Body of pancreas (tissue), 4 donors: ENCODE measurements around the gene SLC32A1. TPM values are rescaled to one million over a fixed set of nuclear protein-coding genes. Genes with fewer than 3 reads are reported as not detected.

Experiments
- ATAC-seq: fragments of 150-250 bp; one replicate; pipeline ENCODE4 v1.9.1; 2016
- DNase-seq, 4 donors: peaks; one replicate each; pipeline ENCODE4 v3.0.0-alpha.2; 2019
- H3K27ac ChIP-seq, 4 donors: fragments of 200-600 bp; sonication (generic); 1 replicate in 3 of 4; 2 replicates in 1 of 4; pipeline versions ENCODE4 v1.5.1 to v1.6.1; 2016 to 2019; ENCODE audit warnings: mild to moderate bottlenecking in 1 of 4, mixed read lengths in 1 of 4, moderate library complexity in 1 of 4
- H3K27me3 ChIP-seq, 2 donors: fragments of 200-600 bp; sonication (generic); one replicate each; pipeline ENCODE4 v1.6.0; 2016; ENCODE audit warnings: mild to moderate bottlenecking in 1 of 2
- H3K36me3 ChIP-seq, 2 donors: fragments of 200-600 bp; sonication (generic); replicated peaks in 1 of 2; 2 replicates each; pipeline ENCODE4 v1.5.1; 2016; ENCODE audit warnings: low read depth in 2 of 2; ENCODE audit not compliant: insufficient read depth in 1 of 2
- H3K4me1 ChIP-seq: fragments of 200-600 bp; sonication (generic); one replicate; pipeline ENCODE4 v1.6.0; 2016
- H3K4me3 ChIP-seq, 2 donors: fragments of 200-600 bp; sonication (generic); 1 replicate in 1 of 2; 2 replicates in 1 of 2; pipeline ENCODE4 v1.5.1; 2016 to 2019
- H3K9me3 ChIP-seq, 3 donors: fragments of 200-600 bp; sonication (generic); 1 replicate in 2 of 3; 2 replicates in 1 of 3; pipeline ENCODE4 v1.5.1; 2016
- POLR2A ChIP-seq, 3 donors: fragments of 450-650 bp; IDR thresholded peaks; one replicate each; pipeline ENCODE4 v1.6.1; 2016; ENCODE audit warnings: antibody characterized with exemption in 3 of 3, mild to moderate bottlenecking in 2 of 3
- WGBS, 2 donors: methylation state at CpG; one replicate each; pipeline ENCODE4 v1.1.5; 2017; 5-methylcytosine and 5-hydroxymethylcytosine counted together
- intact Hi-C: fragments of 100-400 bp; cut with DNase I; formaldehyde crosslinking; loops from one replicate; pipeline ENCODE4 v1.15.1; 2023
- total RNA-seq, 2 donors: library from RNA; depleted of rRNA; stranded (reverse); fragments of >200 nt; gene quantifications; one replicate each; pipeline ENCODE4 v1.1.0, GENCODE V29; 2016
- TF ChIP-seq, protein P1 (sequence below), 7 experiments: fragments of 450-650 bp in 4 of 7; fragments of 200-600 bp in 3 of 7; sonication (generic) in 3 of 7; IDR thresholded peaks; one replicate each; pipeline ENCODE4 v1.5.1; 2016 to 2019; ENCODE audit warnings: antibody characterized with exemption in 7 of 7

The SLC32A1 gene
- total RNA-seq, 2 donors from 2014 or later: not detected

- DNase-seq (no peak), ATAC-seq (no peak)
- H3K9me3 ChIP-seq: no peaks in the 10 kb centered on the region
- no peaks in the 10 kb centered on the region for H3K4me1 ChIP-seq
- TF ChIP-seq POLR2A (IDR thresholded peaks at IDR 0.05): no peak
- TF ChIP-seq, protein P1, sequence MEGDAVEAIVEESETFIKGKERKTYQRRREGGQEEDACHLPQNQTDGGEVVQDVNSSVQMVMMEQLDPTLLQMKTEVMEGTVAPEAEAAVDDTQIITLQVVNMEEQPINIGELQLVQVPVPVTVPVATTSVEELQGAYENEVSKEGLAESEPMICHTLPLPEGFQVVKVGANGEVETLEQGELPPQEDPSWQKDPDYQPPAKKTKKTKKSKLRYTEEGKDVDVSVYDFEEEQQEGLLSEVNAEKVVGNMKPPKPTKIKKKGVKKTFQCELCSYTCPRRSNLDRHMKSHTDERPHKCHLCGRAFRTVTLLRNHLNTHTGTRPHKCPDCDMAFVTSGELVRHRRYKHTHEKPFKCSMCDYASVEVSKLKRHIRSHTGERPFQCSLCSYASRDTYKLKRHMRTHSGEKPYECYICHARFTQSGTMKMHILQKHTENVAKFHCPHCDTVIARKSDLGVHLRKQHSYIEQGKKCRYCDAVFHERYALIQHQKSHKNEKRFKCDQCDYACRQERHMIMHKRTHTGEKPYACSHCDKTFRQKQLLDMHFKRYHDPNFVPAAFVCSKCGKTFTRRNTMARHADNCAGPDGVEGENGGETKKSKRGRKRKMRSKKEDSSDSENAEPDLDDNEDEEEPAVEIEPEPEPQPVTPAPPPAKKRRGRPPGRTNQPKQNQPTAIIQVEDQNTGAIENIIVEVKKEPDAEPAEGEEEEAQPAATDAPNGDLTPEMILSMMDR (IDR thresholded peaks at IDR 0.05): no peak
- WGBS, 2 donors: 85 to 88% methylated on average over 13 of the region's 13 CpGs
- no peak overlapping the region for H3K27ac ChIP-seq
- H3K27me3 ChIP-seq: no peaks in the 10 kb centered on the region
- H3K4me3 ChIP-seq: no peak overlapping the region
- H3K36me3 ChIP-seq: peaks cover 5 to 16% of the 10 kb centered on the region in 2 donors
- intact Hi-C loops: loop anchor here (5.0 kb wide), 1 partner anchor 108 kb away; no protein-coding TSS in a partner anchor
Observed at GRCh38 chr20:38754924-38755323, 30.6 kb downstream of the SLC32A1 start.

DNA sequence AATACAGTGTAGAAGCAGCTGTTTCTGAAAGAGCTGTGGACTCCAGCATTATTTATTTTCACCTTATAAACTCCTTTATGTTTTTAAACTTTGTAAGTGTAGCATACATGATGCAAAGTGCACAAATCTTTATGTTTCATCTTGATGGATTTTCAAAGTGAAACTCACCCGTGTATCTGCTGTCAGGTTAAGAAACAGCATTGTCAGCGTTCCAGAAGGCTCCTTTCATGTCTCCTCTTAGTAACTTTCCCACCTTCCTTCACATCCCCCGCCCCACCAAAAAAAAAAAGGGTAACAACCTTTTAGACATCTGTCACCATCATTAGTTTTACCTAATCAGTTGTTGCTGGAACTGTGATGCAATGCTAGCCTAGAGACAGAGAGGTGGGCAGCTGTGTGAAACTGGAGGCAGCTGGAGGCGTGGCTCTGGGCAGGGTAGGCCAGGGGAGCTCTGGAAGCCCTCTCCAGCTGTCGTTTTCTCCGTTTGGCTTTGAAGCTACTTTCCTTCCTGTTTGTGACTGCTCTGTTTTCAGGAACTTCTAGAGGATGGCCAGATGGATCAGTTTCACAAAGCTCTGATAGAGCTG, 31.1 kb downstream of the SLC32A1 start:
- DNase-seq: no peak
- 63 to 77% methylated on average over 5 to 6 of the region's 6 CpGs for WGBS, 2 donors
- no peaks in the 10 kb centered on the region for H3K27me3 ChIP-seq
- peaks cover 5 to 18% of the 10 kb centered on the region in 2 donors for H3K36me3 ChIP-seq
- no peaks in the 10 kb centered on the region for H3K9me3 ChIP-seq
- H3K4me3 ChIP-seq: no peak overlapping the region
- H3K27ac ChIP-seq: no peak overlapping the region
- intact Hi-C loops: no loop called here
- TF ChIP-seq, protein P1 (IDR thresholded peaks at IDR 0.05): no peak
- TF ChIP-seq POLR2A (IDR thresholded peaks at IDR 0.05): no peak
- no peak for ATAC-seq
- no peaks in the 10 kb centered on the region for H3K4me1 ChIP-seq

DNA sequence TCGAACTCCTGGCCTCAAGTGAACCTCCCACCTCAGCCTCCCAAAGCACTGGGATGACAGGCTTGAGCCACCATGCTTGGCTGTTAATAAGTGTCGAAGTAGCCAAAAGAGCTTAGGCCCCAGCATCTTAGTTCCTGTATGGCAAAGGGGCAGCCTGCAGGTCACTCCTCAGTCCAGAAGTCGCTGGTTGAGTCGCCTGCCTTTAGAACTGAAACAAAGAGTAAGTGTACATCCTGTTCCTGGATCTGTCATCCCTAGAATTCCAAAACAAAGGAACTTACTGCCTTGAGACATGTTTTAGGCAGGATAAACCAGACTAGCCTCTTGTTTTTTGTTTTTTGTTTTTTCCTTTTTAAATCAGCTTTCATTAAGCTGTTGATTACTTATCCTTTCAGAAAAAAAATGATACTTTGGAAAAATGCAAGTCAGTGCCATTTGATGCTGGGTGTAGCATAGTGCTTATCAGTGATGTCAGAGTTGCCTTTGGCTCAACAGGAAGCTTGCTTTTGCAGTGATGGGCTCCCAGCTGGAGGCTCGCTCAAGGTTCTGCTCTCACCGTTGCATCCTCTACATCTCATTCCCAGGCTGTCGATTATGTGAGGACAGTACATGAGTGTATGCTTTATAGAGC, 33.0 kb downstream of the SLC32A1 start:
- H3K9me3 ChIP-seq: no peaks in the 10 kb centered on the region
- intact Hi-C loops: no loop called here
- TF ChIP-seq, protein P1 (IDR thresholded peaks at IDR 0.05): no peak
- TF ChIP-seq POLR2A (IDR thresholded peaks at IDR 0.05): no peak
- no peak for ATAC-seq
- H3K27me3 ChIP-seq: no peaks in the 10 kb centered on the region
- no peak overlapping the region for H3K27ac ChIP-seq
- peaks cover 5 to 21% of the 10 kb centered on the region in 2 donors for H3K36me3 ChIP-seq
- no peak for DNase-seq
- H3K4me3 ChIP-seq: no peak overlapping the region
- 81 to 82% methylated on average over 7 of the region's 7 CpGs for WGBS, 2 donors
- no peaks in the 10 kb centered on the region for H3K4me1 ChIP-seq

DNA sequence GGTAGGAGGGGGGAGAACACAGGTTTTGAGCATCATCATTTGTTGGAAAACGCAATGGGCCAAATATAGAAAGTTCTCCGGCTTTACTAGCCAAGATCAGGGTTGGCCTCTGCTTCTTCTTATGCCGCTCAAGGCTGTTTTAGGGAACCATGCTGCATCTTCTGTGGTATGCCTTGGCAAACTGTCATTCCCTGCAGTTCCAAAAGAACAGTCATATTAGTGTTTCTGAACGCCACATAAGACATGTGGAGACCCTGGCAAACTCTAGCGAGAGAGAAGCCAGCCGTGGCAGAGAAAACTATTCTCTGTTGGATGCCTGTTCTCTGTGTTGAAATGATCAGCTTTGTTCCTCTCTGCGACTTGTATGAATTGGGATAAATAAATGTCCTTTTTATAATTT, 34.8 kb downstream of the SLC32A1 start:
- intact Hi-C loops: no loop called here
- DNase-seq (no peak), ATAC-seq (no peak)
- no peak overlapping the region for H3K4me3 ChIP-seq
- peaks cover 5 to 21% of the 10 kb centered on the region in 2 donors for H3K36me3 ChIP-seq
- no peaks in the 10 kb centered on the region for H3K4me1 ChIP-seq
- H3K27ac ChIP-seq: no peak overlapping the region
- 92 to 97% methylated on average over 6 to 7 of the region's 7 CpGs for WGBS, 2 donors
- TF ChIP-seq POLR2A (IDR thresholded peaks at IDR 0.05): no peak
- TF ChIP-seq, protein P1 (IDR thresholded peaks at IDR 0.05): no peak
- no peaks in the 10 kb centered on the region for H3K27me3 ChIP-seq
- no peaks in the 10 kb centered on the region for H3K9me3 ChIP-seq

GRCh38 chr20:38760978-38761377, 36.7 kb downstream of the SLC32A1 start:
- Histone ChIP-seq H3K27ac (no peak overlapping the region), H3K9me3 (no peaks in the 10 kb centered on the region), H3K27me3 (no peaks in the 10 kb centered on the region), H3K36me3 (peaks cover 0 to 12% of the 10 kb centered on the region in 2 donors), H3K4me3 (no peak overlapping the region), H3K4me1 (peaks cover 18% of the 10 kb centered on the region)
- TF ChIP-seq, protein P1 (IDR thresholded peaks at IDR 0.05): no peak
- no peak for TF ChIP-seq POLR2A (IDR thresholded peaks at IDR 0.05)
- DNase-seq (no peak), ATAC-seq (no peak)
- WGBS, 2 donors: 82 to 84% methylated on average over 4 of the region's 4 CpGs
- intact Hi-C loops: no loop called here
